HG03159 (cell line): ENCODE measurements around the gene CTU2.

ENCODE experiments used
- ATAC-seq: cut with Tn5 transposase; IDR thresholded peaks from one replicate; pipeline ENCODE4 v1.9.1; 2021; ENCODE audit warnings: mild to moderate bottlenecking, moderate library complexity; ENCODE audit not compliant: unreplicated experiment

Gene CTU2

GRCh38 chr16:88696441-88696840, 9.9 kb upstream of the CTU2 start:
- ATAC-seq, result no peak

GRCh38 chr16:88697116-88697830, 9.0 kb upstream of the CTU2 start:
- no peak for ATAC-seq

- no peak for ATAC-seq
Observed at GRCh38 chr16:88697831-88698615, 8.3 kb upstream of the CTU2 start.

GRCh38 chr16:88698646-88699045, 7.7 kb upstream of the CTU2 start:
- no peak for ATAC-seq

GRCh38 chr16:88699180-88699579, 7.1 kb upstream of the CTU2 start:
- no peak for ATAC-seq

GRCh38 chr16:88700322-88700635, 6.0 kb upstream of the CTU2 start:
- no peak for ATAC-seq

GRCh38 chr16:88700636-88701482, 5.4 kb upstream of the CTU2 start:
- peak; percentile 73 for ATAC-seq

GRCh38 chr16:88701581-88702370, 4.5 kb upstream of the CTU2 start:
- no peak for ATAC-seq

- ATAC-seq, result no peak
Observed at GRCh38 chr16:88702371-88703210, 3.7 kb upstream of the CTU2 start.

GRCh38 chr16:88703486-88704309, 2.6 kb upstream of the CTU2 start:
- no peak for ATAC-seq

GRCh38 chr16:88705076-88705684, 1.1 kb upstream of the CTU2 start:
- no peak for ATAC-seq

- peak; percentile 7 for ATAC-seq
Observed at GRCh38 chr16:88705801-88706228, 488 bp upstream of the CTU2 start.

GRCh38 chr16:88706965-88707826, 893 bp downstream of the CTU2 start:
- ATAC-seq, result no peak

GRCh38 chr16:88710556-88710955, 4.3 kb downstream of the CTU2 start:
- no peak for ATAC-seq

- no peak for ATAC-seq
Observed at GRCh38 chr16:88711750-88712340, 5.5 kb downstream of the CTU2 start.

- ATAC-seq, result no peak
Observed at GRCh38 chr16:88712362-88712979, 6.2 kb downstream of the CTU2 start.

GRCh38 chr16:88713054-88713453, 6.8 kb downstream of the CTU2 start:
- ATAC-seq, result no peak
